Measurements from ENCODE around the gene PRR29. TPM values are rescaled to one million over a fixed set of nuclear protein-coding genes. Genes with fewer than 3 reads are reported as not detected.

Gene PRR29
- total and polyA plus RNA-seq, 7 donors = 0.22 to 0.60 TPM; not detected in 5

GRCh38 chr17:63954402-63955063, 43.6 kb upstream of the PRR29 start:
- no peak for TF ChIP-seq EP300 (IDR thresholded peaks at IDR 0.05)
- no peak for TF ChIP-seq CTCF (IDR thresholded peaks at IDR 0.05)
- intact Hi-C loops (cut with DNase I) = loop anchor here (5.0 kb wide), 1 partner anchor 38 kb away; no protein-coding TSS in a partner anchor
- WGBS, 2 donors = 34 to 35% methylated on average over 11 of the region's 11 CpGs
- Histone ChIP-seq H3K27ac (no peak overlapping the region), H3K9me3 (no peaks in the 10 kb centered on the region), H3K4me3 (no peak overlapping the region), H3K4me1 (no peaks in the 10 kb centered on the region), H3K27me3 (no peaks in the 10 kb centered on the region), H3K36me3 (no peaks in the 10 kb centered on the region)
- DNase-seq = no peak

GRCh38 chr17:63955232-63955631, 42.9 kb upstream of the PRR29 start:
- Histone ChIP-seq H3K9me3 (no peaks in the 10 kb centered on the region), H3K36me3 (no peaks in the 10 kb centered on the region), H3K4me3 (no peak overlapping the region), H3K27ac (no peak overlapping the region), H3K27me3 (peaks cover 0 to 5% (median 0%) of the 10 kb centered on the region in 3 donors), H3K4me1 (no peaks in the 10 kb centered on the region)
- 75 to 85% methylated on average over 11 of the region's 11 CpGs for WGBS, 2 donors
- intact Hi-C loops (cut with DNase I) = loop anchor here (5.0 kb wide), 1 partner anchor 37 kb away; no protein-coding TSS in a partner anchor
- DNase-seq = no peak
- TF ChIP-seq CTCF (IDR thresholded peaks at IDR 0.05) = no peak
- TF ChIP-seq POLR2AphosphoS5 (IDR thresholded peaks at IDR 0.05) = no peak
- TF ChIP-seq POLR2A (IDR thresholded peaks at IDR 0.05) = no peak
- TF ChIP-seq EP300 (IDR thresholded peaks at IDR 0.05) = no peak

GRCh38 chr17:63955791-63956190, 42.4 kb upstream of the PRR29 start:
- no peaks in the 10 kb centered on the region for H3K36me3 ChIP-seq
- intact Hi-C loops (cut with DNase I) = loop anchor here (5.0 kb wide), 1 partner anchor 37 kb away; no protein-coding TSS in a partner anchor
- no peak for TF ChIP-seq POLR2A (IDR thresholded peaks at IDR 0.05)
- H3K27me3 ChIP-seq = peaks cover 0 to 7% (median 0%) of the 10 kb centered on the region in 3 donors
- DNase-seq = no peak
- H3K9me3 ChIP-seq = no peaks in the 10 kb centered on the region
- H3K27ac ChIP-seq = no peak overlapping the region
- 89 to 91% methylated on average over 4 of the region's 4 CpGs for WGBS, 2 donors
- H3K4me3 ChIP-seq = no peak overlapping the region
- no peaks in the 10 kb centered on the region for H3K4me1 ChIP-seq

GRCh38 chr17:63956296-63956920, 41.7 kb upstream of the PRR29 start:
- 94 to 97% methylated on average over 5 of the region's 5 CpGs for WGBS, 2 donors
- Histone ChIP-seq H3K27ac (no peak overlapping the region), H3K36me3 (no peaks in the 10 kb centered on the region), H3K4me1 (peaks cover 0 to 4% (median under 1%) of the 10 kb centered on the region in 4 donors), H3K9me3 (no peaks in the 10 kb centered on the region), H3K4me3 (no peak overlapping the region), H3K27me3 (peaks cover 0 to 7% (median 0%) of the 10 kb centered on the region in 3 donors)
- intact Hi-C loops (cut with DNase I) = loop anchor here (5.0 kb wide), 1 partner anchor 36 kb away; no protein-coding TSS in a partner anchor
- no peak for TF ChIP-seq CTCF (IDR thresholded peaks at IDR 0.05)
- TF ChIP-seq EP300 (IDR thresholded peaks at IDR 0.05) = no peak
- TF ChIP-seq POLR2AphosphoS5 (IDR thresholded peaks at IDR 0.05) = no peak
- no peak for TF ChIP-seq POLR2A (IDR thresholded peaks at IDR 0.05)
- no peak for DNase-seq

- WGBS, 2 donors = 47 to 79% methylated on average over 9 of the region's 9 CpGs
- H3K27ac ChIP-seq = no peak overlapping the region
- TF ChIP-seq CTCF (IDR thresholded peaks at IDR 0.05) (no peak), POLR2AphosphoS5 (IDR thresholded peaks at IDR 0.05) (no peak), EP300 (IDR thresholded peaks at IDR 0.05) (no peak), POLR2A (IDR thresholded peaks at IDR 0.05) (no peak)
- H3K9me3 ChIP-seq = no peaks in the 10 kb centered on the region
- intact Hi-C loops (cut with DNase I) = no loop called here
- DNase-seq = no peak
- peaks cover 0 to 7% (median 0%) of the 10 kb centered on the region in 3 donors for H3K27me3 ChIP-seq
- H3K4me3 ChIP-seq = no peak overlapping the region
- no peaks in the 10 kb centered on the region for H3K36me3 ChIP-seq
- H3K4me1 ChIP-seq = peaks cover 0 to 10% (median 2%) of the 10 kb centered on the region in 4 donors
Measured at GRCh38 chr17:63960006-63960405, 38.1 kb upstream of the PRR29 start.

Measured in sigmoid colon (tissue), 7 donors.